NCI-H1417 treated with DMSO at 0.1 percent for 48 hours (cell line): Measurements from ENCODE around the gene C5orf58.
"Not testable (repeated sequence)": the region's sequence is repeated elsewhere in the genome, so short reads cannot be mapped to it uniquely, and the experiment has no call there.

Source experiments
- DNase-seq: peaks from one replicate; lab custom pipeline; 2025; lab: John Stamatoyannopoulos, UW

C5orf58 gene

GRCh38 chr5:170223906-170224305 is 8.9 kb upstream of the C5orf58 start:
- DNase-seq = no peak

- DNase-seq = no peak
Observed at GRCh38 chr5:170225326-170226128, 7.3 kb upstream of the C5orf58 start.

GRCh38 chr5:170226129-170226615 is 6.6 kb upstream of the C5orf58 start:
- DNase-seq = no peak

- no peak for DNase-seq
Observed at GRCh38 chr5:170226661-170227060, 6.1 kb upstream of the C5orf58 start.

GRCh38 chr5:170228762-170229435 is 3.9 kb upstream of the C5orf58 start:
- no peak for DNase-seq

- no peak for DNase-seq
Observed at GRCh38 chr5:170233358-170233892, 640 bp downstream of the C5orf58 start.

- no peak for DNase-seq
Observed at GRCh38 chr5:170235876-170236864, 3.4 kb downstream of the C5orf58 start.

- no peak for DNase-seq
Observed at GRCh38 chr5:170238456-170239196, 5.8 kb downstream of the C5orf58 start.

GRCh38 chr5:170245436-170245835 is 12.7 kb downstream of the C5orf58 start:
- DNase-seq = not testable (repeated sequence)

- no peak for DNase-seq
Observed at GRCh38 chr5:170246126-170246870, 13.5 kb downstream of the C5orf58 start.

GRCh38 chr5:170247363-170247762 is 14.6 kb downstream of the C5orf58 start:
- DNase-seq = no peak

GRCh38 chr5:170248172-170248930 is 15.6 kb downstream of the C5orf58 start:
- no peak for DNase-seq

- DNase-seq = not testable (repeated sequence)
Observed at GRCh38 chr5:170248931-170249227, 16.1 kb downstream of the C5orf58 start.

GRCh38 chr5:170249355-170249754 is 16.6 kb downstream of the C5orf58 start:
- no peak for DNase-seq

- DNase-seq = no peak
Observed at GRCh38 chr5:170250810-170251317, 18.1 kb downstream of the C5orf58 start.

GRCh38 chr5:170251462-170251861 is 18.7 kb downstream of the C5orf58 start:
- DNase-seq = no peak

GRCh38 chr5:170252109-170252508 is 19.3 kb downstream of the C5orf58 start:
- no peak for DNase-seq

- no peak for DNase-seq
Observed at GRCh38 chr5:170252720-170253350, 20.1 kb downstream of the C5orf58 start.

GRCh38 chr5:170254056-170254455 is 21.3 kb downstream of the C5orf58 start:
- no peak for DNase-seq
